Middle frontal gyrus (tissue), 1 donor: ENCODE measurements around the gene PPP1R16B.
"Not testable (repeated sequence)": the region's sequence is repeated elsewhere in the genome, so short reads cannot be mapped to it uniquely, and the experiment has no call there.

ENCODE experiments used
- DNase-seq: peaks from one replicate; pipeline ENCODE4 v3.0.0-alpha.2; 2015; ENCODE audit warnings: low spot score; ENCODE audit errors: extremely low spot score

Gene PPP1R16B

GRCh38 chr20:38930242-38930569 is 124.7 kb downstream of the PPP1R16B start:
- no peak for DNase-seq

DNA sequence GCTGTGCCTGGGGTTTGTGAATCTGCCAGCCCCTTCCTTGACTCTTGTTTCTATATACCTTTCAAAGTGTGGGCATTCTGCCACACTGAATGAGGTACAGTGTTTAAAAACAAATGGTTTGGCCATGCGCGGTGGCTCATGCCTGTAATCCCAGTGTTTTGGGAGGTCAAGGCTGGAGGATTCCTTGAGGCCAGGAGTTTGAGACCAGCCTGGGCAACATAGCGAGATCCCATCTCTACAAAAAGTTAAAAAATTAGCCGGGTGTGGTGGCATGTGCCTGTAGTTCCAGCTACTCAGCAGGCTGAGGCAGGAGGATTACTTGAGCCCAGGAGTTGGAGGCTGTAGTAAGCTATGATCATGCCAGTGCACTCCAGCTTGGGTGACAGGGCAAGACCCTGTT is 126.5 kb downstream of the PPP1R16B start:
- no peak for DNase-seq

- no peak for DNase-seq
Measured at GRCh38 chr20:38932457-38933120, 127.1 kb downstream of the PPP1R16B start.

DNA sequence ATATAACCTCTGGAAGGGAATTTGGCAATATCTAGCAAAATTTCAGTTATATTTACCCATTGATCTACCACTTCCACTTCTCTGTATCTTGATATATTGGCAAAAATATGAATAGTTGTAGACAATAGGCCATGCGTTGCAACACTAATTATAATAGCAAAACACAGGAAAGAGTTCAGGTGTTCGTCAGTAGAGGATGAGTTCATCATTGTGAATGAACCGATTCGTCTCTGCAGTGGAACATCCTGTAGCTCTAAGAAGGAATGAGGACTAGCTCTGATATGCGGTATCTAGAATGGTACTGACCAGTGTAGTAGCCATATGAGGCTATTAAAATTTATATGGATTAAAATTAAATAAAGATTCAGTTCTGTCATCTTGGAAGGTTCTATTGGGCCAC is 129.0 kb downstream of the PPP1R16B start:
- no peak for DNase-seq

GRCh38 chr20:38935285-38935684 is 129.8 kb downstream of the PPP1R16B start:
- DNase-seq = no peak

DNA sequence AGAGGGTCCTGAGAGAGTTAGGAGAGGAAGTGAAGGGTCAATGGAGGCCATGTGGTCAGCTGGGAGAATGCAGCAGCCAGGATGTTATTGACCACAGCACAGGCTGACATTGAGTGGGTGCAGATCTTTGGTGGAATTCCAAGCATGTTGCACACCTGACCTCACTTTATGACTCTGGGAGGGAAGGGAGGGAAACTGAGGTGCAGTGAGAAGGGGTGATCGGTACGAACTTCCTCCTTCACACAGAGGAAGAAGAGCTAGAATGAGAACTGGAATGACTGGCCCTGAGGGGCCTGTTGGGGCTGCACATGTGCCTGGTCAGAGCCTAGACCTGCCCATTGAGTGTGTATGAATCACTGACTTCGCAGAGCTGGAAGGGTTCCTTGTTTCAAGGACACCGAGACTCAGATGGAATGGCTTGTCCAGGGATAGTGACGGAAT is 130.5 kb downstream of the PPP1R16B start:
- no peak for DNase-seq

DNA sequence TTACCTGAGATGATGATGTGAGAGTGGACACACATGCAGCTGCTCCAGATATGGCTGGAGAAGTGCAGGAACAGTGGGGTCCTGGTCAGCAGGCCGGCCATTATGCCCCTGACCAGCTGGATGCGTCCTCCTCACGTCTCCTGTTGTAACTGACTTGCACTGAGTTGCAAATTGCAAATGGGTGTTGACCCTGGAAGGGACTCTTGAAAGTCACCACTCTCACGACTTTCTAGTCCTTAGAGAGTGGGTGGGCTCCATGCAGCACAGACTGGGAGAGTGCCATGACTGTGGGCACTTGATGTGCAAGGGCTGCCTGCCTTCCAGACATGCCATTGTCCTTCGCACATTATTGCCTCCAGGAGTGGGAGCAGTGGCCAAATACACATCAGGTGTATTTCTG is 131.5 kb downstream of the PPP1R16B start:
- DNase-seq = no peak

- DNase-seq = no peak
Measured at GRCh38 chr20:38937978-38938473, 132.5 kb downstream of the PPP1R16B start.

DNA sequence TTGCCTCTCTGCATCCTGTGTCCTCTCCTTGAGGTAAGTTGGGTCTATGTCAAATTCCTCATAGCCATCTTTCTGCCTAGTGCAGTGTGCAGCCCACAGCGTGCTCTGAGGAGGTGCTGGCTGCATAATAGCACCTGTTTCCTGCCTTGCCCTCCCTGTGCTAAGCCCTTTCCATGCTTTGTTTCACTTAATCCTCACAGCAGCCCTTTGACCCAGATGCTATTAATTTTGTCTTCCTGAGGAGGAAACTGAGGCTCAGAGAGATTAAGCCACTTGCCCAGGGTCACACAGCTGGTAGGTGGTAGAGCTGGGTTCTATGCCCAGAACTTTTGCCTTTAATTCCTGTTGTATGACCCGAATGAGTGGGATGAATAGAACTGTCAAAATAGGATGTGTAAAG is 134.2 kb downstream of the PPP1R16B start:
- no peak for DNase-seq

DNA sequence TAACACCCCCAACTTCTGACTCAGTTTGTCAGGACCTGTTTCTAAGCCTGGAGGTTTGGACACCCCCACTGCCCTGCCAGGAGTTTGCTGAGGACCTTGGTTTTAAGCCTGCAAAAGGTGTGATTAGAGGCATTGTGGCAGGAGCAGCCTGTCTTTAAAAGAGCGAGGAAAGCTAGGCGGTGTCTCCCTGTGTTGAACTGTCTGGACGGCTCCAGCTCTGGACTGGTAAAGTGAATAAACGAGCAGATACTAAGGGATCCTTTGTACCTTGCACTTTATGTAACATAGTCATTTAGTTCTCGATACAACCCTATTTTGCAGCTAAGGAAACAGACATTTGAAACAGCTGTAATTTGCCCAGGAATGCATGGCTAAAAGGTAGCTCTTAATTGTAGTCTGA is 135.1 kb downstream of the PPP1R16B start:
- DNase-seq = no peak

DNA sequence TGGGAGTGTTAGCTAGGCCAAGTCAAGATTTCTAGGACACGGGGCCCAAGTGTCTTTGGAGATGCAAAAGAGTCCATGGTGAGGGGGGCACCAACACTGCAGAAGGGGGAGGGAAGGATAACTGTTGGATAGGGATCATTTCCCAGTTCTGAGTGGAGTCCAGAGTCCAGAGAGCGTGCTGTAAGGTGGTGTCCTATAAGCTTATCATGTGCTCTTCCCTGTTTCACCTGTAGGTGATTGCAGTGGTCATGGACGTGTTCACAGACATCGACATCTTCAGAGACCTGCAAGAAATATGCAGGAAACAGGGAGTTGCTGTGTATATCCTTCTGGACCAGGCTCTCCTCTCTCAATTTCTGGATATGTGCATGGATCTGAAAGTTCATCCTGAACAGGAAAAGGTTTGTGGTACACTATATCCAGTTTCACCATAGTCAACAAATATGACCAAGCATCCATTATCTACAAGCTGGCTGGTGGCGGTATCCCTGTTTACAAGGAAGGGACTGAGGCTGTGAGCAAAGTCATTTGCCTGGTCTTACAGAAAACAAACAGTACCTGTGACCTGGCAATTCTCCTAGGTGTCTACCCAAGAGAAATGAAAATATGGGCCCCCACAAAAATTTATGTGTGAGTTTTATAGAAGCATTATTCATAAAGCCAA is 136.4 kb downstream of the PPP1R16B start:
- no peak for DNase-seq

DNA sequence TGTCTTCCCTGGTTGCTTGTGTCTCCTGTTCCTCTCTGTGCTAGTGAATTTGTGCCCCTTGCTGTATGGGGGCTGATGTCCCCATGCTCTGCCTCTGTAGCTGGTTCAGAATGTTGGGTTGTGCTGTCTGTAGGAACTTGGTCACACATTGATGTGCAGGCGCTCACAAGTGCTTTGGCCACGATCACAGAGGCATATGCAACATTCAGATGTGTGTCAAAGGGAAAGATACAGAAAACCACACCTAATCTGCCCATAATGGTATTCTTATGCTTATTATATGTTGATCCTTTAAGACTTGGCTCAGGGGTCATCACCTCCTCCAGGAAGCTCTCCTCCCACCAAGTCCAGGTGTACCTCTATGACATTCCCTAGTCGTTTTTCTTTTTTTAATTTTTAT is 139.5 kb downstream of the PPP1R16B start:
- DNase-seq = no peak

DNA sequence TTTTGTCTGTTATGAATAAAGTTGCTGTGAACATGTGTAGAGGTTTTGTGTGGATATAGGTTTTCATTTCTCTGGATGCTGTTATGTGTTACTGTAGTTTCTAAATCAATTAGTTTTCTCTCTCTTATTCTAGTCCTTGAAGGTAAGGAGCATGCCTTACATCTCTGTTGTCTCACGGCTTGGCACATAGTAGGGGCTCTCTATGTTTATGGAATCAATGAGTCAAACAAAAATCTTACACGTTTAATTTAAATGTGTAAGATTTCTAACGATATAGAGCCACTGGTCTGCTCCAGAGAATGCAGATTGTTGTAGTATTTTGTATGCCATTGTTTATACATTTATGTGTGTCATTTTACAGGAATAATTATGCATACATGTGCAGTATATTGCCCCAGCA is 141.3 kb downstream of the PPP1R16B start:
- DNase-seq = no peak

DNA sequence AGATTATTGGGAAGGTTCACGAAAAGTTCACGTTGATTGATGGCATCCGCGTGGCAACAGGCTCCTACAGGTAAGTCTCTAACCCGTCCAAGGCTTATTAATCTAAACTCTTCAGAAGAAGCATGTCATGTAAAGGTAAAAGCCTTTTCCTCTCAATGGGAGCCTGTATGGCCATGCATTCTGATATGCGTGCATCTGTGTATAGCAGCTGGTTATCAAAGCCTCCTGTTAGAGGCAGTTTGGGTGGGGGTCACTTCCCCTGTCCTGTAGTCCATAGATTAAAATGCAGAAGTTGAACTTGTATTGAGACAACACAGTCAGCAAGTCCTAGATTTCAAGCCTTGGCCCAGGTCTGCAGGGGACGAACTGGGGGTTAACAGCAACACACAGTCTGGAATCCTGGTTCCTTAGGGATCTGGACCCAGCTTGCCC is 142.4 kb downstream of the PPP1R16B start:
- no peak for DNase-seq

DNA sequence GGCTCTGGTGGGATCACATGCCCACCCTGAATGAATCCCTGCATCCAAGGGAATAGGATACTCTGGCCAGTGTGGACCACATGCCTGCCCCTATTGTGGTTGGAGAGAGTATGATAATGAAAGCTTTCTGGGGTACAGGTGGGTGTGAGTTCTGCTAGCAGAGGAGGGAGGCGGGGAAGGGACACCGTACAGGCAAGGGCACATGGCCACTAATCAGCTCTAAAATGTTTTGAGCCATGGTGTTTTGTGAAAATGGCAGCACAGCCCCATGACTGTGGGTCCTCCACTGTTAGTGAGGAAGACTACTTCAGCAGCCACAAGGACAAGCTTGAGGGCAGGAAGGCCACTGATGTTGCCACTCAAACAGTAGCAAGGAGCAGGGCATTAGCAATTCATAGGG is 144.8 kb downstream of the PPP1R16B start:
- no peak for DNase-seq

DNA sequence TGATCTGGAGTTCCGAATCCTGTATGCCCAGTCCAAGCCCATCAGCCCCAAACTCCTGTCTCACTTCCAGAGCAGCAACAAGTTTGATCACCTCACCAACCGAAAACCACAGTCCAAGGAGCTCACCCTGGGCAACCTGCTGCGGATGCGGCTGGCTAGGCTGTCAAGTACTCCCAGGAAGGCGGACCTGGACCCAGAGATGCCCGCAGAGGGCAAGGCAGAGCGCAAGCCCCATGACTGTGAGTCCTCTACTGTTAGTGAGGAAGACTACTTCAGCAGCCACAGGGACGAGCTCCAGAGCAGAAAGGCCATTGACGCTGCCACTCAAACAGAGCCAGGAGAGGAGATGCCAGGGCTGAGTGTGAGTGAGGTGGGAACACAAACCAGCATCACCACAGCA is 146.1 kb downstream of the PPP1R16B start:
- no peak for DNase-seq

GRCh38 chr20:38952153-38952552 is 146.7 kb downstream of the PPP1R16B start:
- no peak for DNase-seq

DNA sequence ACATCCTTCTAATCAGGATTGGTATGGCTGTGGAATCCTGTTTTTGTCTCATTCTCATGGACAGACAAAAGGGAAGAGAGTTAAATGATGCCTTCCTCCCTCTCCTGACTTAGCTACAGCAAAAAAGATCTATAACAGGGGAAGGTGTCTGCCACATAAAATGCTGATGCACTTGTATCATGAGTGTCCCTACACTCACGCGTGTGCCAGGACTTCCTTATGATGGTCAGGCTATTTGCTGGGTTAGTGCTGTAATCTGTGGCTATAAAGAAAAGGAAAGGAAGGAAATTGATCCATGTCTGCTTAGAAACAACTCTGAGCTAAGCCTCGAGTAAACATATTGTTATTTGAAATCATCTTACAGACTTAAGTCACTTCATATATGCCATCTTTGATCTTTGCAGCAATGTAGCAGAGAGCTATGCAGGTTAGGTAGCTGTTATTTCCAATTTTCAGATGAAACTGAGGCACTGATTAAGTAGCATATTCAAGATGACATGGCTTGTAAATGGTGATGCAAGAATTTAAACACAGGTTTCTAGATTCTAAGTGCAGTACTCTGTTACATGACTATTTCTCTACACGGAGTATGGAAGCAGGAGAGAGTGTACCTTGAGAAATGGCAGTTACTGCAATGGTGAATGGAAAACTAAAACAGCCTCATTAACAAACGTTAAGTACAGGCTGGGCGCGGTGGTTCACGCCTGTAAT is 148.3 kb downstream of the PPP1R16B start:
- DNase-seq = no peak

DNA sequence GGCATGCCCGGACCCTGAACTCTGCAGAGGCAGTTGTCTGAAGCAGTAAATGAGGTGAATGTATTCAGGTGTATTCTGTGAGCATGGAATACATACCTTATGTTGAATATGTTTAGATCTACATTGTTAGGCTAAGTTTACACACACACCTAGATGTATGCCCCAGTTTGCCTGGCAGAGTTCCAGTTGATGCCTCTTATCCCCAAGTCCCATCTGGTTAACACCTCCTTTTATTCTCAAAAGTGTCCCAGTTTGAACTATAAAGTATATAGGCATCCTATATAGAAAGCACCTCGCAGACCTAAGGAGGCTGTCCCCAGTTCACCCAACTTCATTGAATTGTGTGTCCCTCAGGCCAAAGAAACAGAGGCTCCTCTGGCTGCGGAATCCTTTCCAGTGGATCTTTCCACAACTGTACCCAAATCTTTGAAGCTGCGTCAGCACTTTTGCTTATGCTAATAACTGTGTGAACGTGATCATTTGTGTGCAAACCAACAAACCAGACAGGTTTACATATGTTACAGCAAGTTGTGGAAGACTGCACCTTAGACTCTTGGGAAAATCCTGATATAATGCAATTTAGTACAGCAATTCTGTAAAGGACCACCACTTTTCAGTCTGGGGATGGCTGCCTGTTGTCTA is 151.9 kb downstream of the PPP1R16B start:
- no peak for DNase-seq

DNA sequence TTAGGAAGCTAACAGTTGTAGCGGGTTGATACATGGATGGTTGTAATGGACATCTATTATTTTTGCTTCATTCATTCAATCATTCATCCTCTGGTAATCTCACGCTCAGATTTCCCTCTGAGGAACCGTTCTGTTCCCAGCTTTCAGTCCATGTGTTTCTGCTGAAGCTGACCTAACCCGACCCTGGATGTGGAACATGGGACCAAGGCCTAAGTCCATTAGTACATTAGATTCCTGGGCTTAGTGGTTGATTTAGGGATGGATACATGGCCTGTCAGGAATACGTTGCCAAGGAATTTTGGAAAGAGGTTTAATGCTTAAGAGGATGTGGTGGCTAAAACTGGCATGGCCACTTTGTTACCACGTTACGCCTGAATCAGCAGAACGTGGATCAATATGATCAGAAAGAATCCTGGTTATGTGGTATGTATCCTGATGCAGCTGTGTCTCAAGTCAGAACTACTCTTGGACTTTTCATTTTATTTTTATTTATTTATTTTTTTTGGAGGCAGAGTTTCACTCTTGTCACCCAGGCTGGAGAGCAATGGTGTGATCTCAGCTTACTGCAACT is 152.5 kb downstream of the PPP1R16B start:
- DNase-seq = no peak

- DNase-seq = not testable (repeated sequence)
Measured at GRCh38 chr20:38960187-38960687, 154.7 kb downstream of the PPP1R16B start.
